Suprapubic skin (tissue), 4 donors: ENCODE results near the gene CUEDC1. TPM values are rescaled to one million over a fixed set of nuclear protein-coding genes. Genes with fewer than 3 reads are reported as not detected.

Source experiments
- DNase-seq, 2 donors: peaks; one replicate each; pipeline ENCODE4 v3.0.0-alpha.2; 2019; ENCODE audit warnings: low spot score in 2 of 2
- H3K27ac ChIP-seq: fragments of 200-600 bp; sonication (generic); one replicate; pipeline ENCODE4 v1.5.1; 2019
- H3K27me3 ChIP-seq: fragments of 200-600 bp; sonication (generic); one replicate; pipeline ENCODE4 v1.5.1; 2019
- H3K36me3 ChIP-seq: fragments of 200-600 bp; sonication (generic); one replicate; pipeline ENCODE4 v1.5.1; 2019
- H3K4me1 ChIP-seq: fragments of 200-600 bp; sonication (generic); one replicate; pipeline ENCODE4 v1.5.1; 2019
- H3K4me3 ChIP-seq: fragments of 200-600 bp; sonication (generic); one replicate; pipeline ENCODE4 v1.5.1; 2019; ENCODE audit warnings: mild to moderate bottlenecking
- H3K9me3 ChIP-seq: fragments of 200-600 bp; sonication (generic); one replicate; pipeline ENCODE4 v1.5.1; 2019
- CTCF ChIP-seq, 2 donors: fragments of 200-600 bp in 1 of 2; fragments of 450-650 bp in 1 of 2; sonication (generic) in 1 of 2; IDR thresholded peaks; one replicate each; pipeline ENCODE4 v1.5.1; 2016 to 2019; ENCODE audit warnings: antibody characterized with exemption in 2 of 2, mild to moderate bottlenecking in 1 of 2, moderate library complexity in 1 of 2
- EP300 ChIP-seq: sonication (generic); formaldehyde crosslinking; IDR thresholded peaks from one replicate; pipeline ENCODE4 v1.6.1; 2017; ENCODE audit warnings: antibody characterized with exemption
- POLR2A ChIP-seq, 2 donors: fragments of 450-650 bp; IDR thresholded peaks; one replicate each; pipeline ENCODE4 v1.6.1; 2017; ENCODE audit warnings: antibody characterized with exemption in 2 of 2, mild to moderate bottlenecking in 2 of 2, moderate library complexity in 2 of 2
- POLR2AphosphoS5 ChIP-seq, 3 donors: sonication (generic); formaldehyde crosslinking; IDR thresholded peaks; one replicate each; pipeline ENCODE4 v1.6.1; 2017; ENCODE audit warnings: antibody characterized with exemption in 3 of 3
- WGBS: methylation state at CpG from one replicate; pipeline ENCODE4 v1.1.5; 2018; 5-methylcytosine and 5-hydroxymethylcytosine counted together
- total RNA-seq, 4 donors: library from RNA; depleted of rRNA; stranded (reverse); fragments of >200 nt; gene quantifications; one replicate each; pipeline ENCODE4 v1.1.0, GENCODE V29; 2016

Gene CUEDC1
- total RNA-seq, 4 donors from 2014 or later: 5.1 to 34.2 (median 12.8) TPM

- H3K36me3 ChIP-seq: no peaks in the 10 kb centered on the region
- WGBS: 60% methylated on average over 10 of the region's 10 CpGs
- no peak overlapping the region for H3K4me3 ChIP-seq
- peaks cover 73% of the 10 kb centered on the region for H3K4me1 ChIP-seq
- no peak overlapping the region for H3K27ac ChIP-seq
- no peaks in the 10 kb centered on the region for H3K9me3 ChIP-seq
- no peak for DNase-seq
- TF ChIP-seq POLR2AphosphoS5 (IDR thresholded peaks at IDR 0.05) (no peak), POLR2A (IDR thresholded peaks at IDR 0.05) (no peak), CTCF (IDR thresholded peaks at IDR 0.05) (no peak), EP300 (no peak)
- H3K27me3 ChIP-seq: no peaks in the 10 kb centered on the region
Observed at GRCh38 chr17:57941384-57942370, 13.5 kb downstream of the CUEDC1 start.

GRCh38 chr17:57940653-57941329 is 14.4 kb downstream of the CUEDC1 start:
- no peak overlapping the region for H3K4me3 ChIP-seq
- TF ChIP-seq POLR2AphosphoS5 (IDR thresholded peaks at IDR 0.05): no peak
- no peaks in the 10 kb centered on the region for H3K36me3 ChIP-seq
- no peaks in the 10 kb centered on the region for H3K27me3 ChIP-seq
- 59% methylated on average over 5 of the region's 5 CpGs for WGBS
- no peak for DNase-seq
- no peaks in the 10 kb centered on the region for H3K9me3 ChIP-seq
- H3K4me1 ChIP-seq: peaks cover 73% of the 10 kb centered on the region
- no peak overlapping the region for H3K27ac ChIP-seq

- no peaks in the 10 kb centered on the region for H3K36me3 ChIP-seq
- H3K4me1 ChIP-seq: peaks cover 73% of the 10 kb centered on the region
- no peaks in the 10 kb centered on the region for H3K27me3 ChIP-seq
- TF ChIP-seq POLR2A (IDR thresholded peaks at IDR 0.05): no peak
- TF ChIP-seq POLR2AphosphoS5 (IDR thresholded peaks at IDR 0.05): no peak
- TF ChIP-seq EP300: no peak
- no peak for TF ChIP-seq CTCF (IDR thresholded peaks at IDR 0.05)
- H3K9me3 ChIP-seq: no peaks in the 10 kb centered on the region
- no peak overlapping the region for H3K27ac ChIP-seq
- no peak for DNase-seq
- no peak overlapping the region for H3K4me3 ChIP-seq
- WGBS: 85% methylated on average over 5 of the region's 5 CpGs
Observed at GRCh38 chr17:57940231-57940630, 15.0 kb downstream of the CUEDC1 start.

- DNase-seq: no peak
- Histone ChIP-seq H3K27me3 (no peaks in the 10 kb centered on the region), H3K27ac (no peak overlapping the region), H3K4me1 (peaks cover 75% of the 10 kb centered on the region), H3K36me3 (no peaks in the 10 kb centered on the region), H3K9me3 (no peaks in the 10 kb centered on the region), H3K4me3 (no peak overlapping the region)
- WGBS: 78% methylated on average over 7 of the region's 7 CpGs
- TF ChIP-seq EP300 (no peak), CTCF (IDR thresholded peaks at IDR 0.05) (no peak), POLR2AphosphoS5 (IDR thresholded peaks at IDR 0.05) (no peak), POLR2A (IDR thresholded peaks at IDR 0.05) (no peak)
Observed at GRCh38 chr17:57939797-57940196, 15.4 kb downstream of the CUEDC1 start.

- Histone ChIP-seq H3K36me3 (no peaks in the 10 kb centered on the region), H3K9me3 (no peaks in the 10 kb centered on the region), H3K4me1 (peaks cover 70% of the 10 kb centered on the region), H3K27me3 (no peaks in the 10 kb centered on the region), H3K4me3 (no peak overlapping the region), H3K27ac (no peak overlapping the region)
- 75% methylated on average over 7 of the region's 7 CpGs for WGBS
- no peak for TF ChIP-seq POLR2A (IDR thresholded peaks at IDR 0.05)
- TF ChIP-seq POLR2AphosphoS5 (IDR thresholded peaks at IDR 0.05): no peak
- TF ChIP-seq EP300: no peak
- no peak for TF ChIP-seq CTCF (IDR thresholded peaks at IDR 0.05)
- DNase-seq: no peak
Observed at GRCh38 chr17:57938061-57938502, 17.1 kb downstream of the CUEDC1 start.
